Heart left ventricle (tissue), 16 donors: ENCODE measurements around the gene TNFRSF18. TPM values are rescaled to one million over a fixed set of nuclear protein-coding genes. Genes with fewer than 3 reads are reported as not detected.

Source experiments
- ATAC-seq, 4 donors: fragments of 200-7000 bp; cut with Tn5 transposase; one replicate each; pipeline ENCODE4 v1.9.1; 2020 to 2022; ENCODE audit warnings: moderate library complexity in 4 of 4, mild to moderate bottlenecking in 3 of 4, moderate number of reproducible peaks in 1 of 4
- DNase-seq, 5 donors: peaks; one replicate each; pipeline ENCODE4 v3.0.0-alpha.2; 2020
- H3K27ac ChIP-seq, 12 donors: fragments of 200-600 bp; sonication (generic) in 4 of 12; one replicate each; pipeline versions ENCODE4 v1.5.0 to v1.8.0; 2016 to 2022; ENCODE audit warnings: mild to moderate bottlenecking in 2 of 12
- H3K27me3 ChIP-seq, 9 donors: fragments of 200-600 bp; sonication (generic) in 2 of 9; one replicate each; pipeline versions ENCODE4 v1.5.1 to v1.8.0; 2016 to 2022; ENCODE audit warnings: mild to moderate bottlenecking in 3 of 9
- H3K36me3 ChIP-seq, 9 donors: fragments of 200-600 bp; sonication (generic) in 2 of 9; one replicate each; pipeline versions ENCODE4 v1.5.0 to v1.8.0; 2018 to 2022; ENCODE audit warnings: mild to moderate bottlenecking in 2 of 9
- H3K4me1 ChIP-seq, 12 donors: fragments of 200-600 bp; sonication (generic) in 4 of 12; one replicate each; pipeline versions ENCODE4 v1.5.0 to v1.8.0; 2016 to 2022; ENCODE audit warnings: mild to moderate bottlenecking in 3 of 12
- H3K4me3 ChIP-seq, 12 donors: fragments of 200-600 bp; sonication (generic) in 4 of 12; one replicate each; pipeline versions ENCODE4 v1.5.0 to v1.8.0; 2017 to 2022; ENCODE audit warnings: mild to moderate bottlenecking in 9 of 12, moderate library complexity in 4 of 12
- H3K9me3 ChIP-seq, 12 donors: fragments of 200-600 bp; sonication (generic) in 4 of 12; one replicate each; pipeline versions ENCODE4 v1.5.0 to v1.8.0; 2016 to 2022; ENCODE audit warnings: mild to moderate bottlenecking in 1 of 12
- CTCF ChIP-seq, 12 donors: fragments of 200-600 bp; sonication (generic) in 4 of 12; IDR thresholded peaks; one replicate each; pipeline versions ENCODE4 v1.5.0 to v1.8.0; 2018 to 2022; ENCODE audit warnings: antibody characterized with exemption in 12 of 12, mild to moderate bottlenecking in 5 of 12
- POLR2A ChIP-seq, 2 donors: fragments of 450-650 bp; IDR thresholded peaks; one replicate each; pipeline ENCODE4 v1.6.1; 2017; ENCODE audit warnings: antibody characterized with exemption in 2 of 2, mild to moderate bottlenecking in 2 of 2, moderate library complexity in 2 of 2
- WGBS, 4 donors: extraction: QIAGEN DNeasy Blood & Tissue Kit in 2 of 4; methylation state at CpG; one replicate each; pipeline versions ENCODE4 v1.1.5 to v1.1.7; 2013 to 2018; 5-methylcytosine and 5-hydroxymethylcytosine counted together
- intact Hi-C, 10 donors: fragments of 100-400 bp; cut with DNase I; formaldehyde crosslinking; loops; one replicate each; pipeline versions ENCODE4 v1.11.1 to v1.14.2; 2022
- polyA plus RNA-seq, 2 donors: library from polyadenylated mRNA; stranded (reverse); fragments of 200-250 nt; gene quantifications; one replicate each; pipeline ENCODE4 v1.2.3, GENCODE V29; 2013
- total RNA-seq, 9 donors: library from RNA; depleted of rRNA in 2 of 9; stranded (reverse); fragments of >200 nt in 2 of 9; fragmentation: NEBNext Ultra II Directional in 3 of 9; extraction: Animal tissue kit (Norgen Biotek cat#: 25700) in 3 of 9; gene quantifications; one replicate each; pipeline versions ENCODE4 v1.1.0 to v1.2.4, GENCODE V29; 2016 to 2023
- donor health status: ischemic (EF 13 %, LVEDD 7.1; RV severe dilation, severe dysfunction).
- donor health status: healthy with polysubstance abuse.
- donor health status: DM: no; HTN: yes; CAD: no.
- donor health status: DM: no; HTN: no; CAD: no.
- donor health status: ischemic (EF 25% LVEDD 6.9; RV normal size, moderate dysfunction).
- donor health status: ischemic (EF 25% LVEDD 5.7; RV mildly dilated, moderate dysfunction).
- donor health status: healthy.
- donor health status: DM: yes; HTN: yes; CAD: no.
- donor health status: ischemic (EF 35%, LVEDD 5.7; RV mildly dilated, moderate dysfunction).
- donor health status: nonischemic (EF 11% LVEDD 7.7; RV severe dilation, severe dysfunction).
- donor health status: DM: yes; HTN: yes; CAD: no.
- donor health status: PGD.
- donor health status: ischemic (EF 29% LVEDD 5.4; RV normal size, mild dysfunction).
- donor health status: nonischemic (EF 23%, LVEDD 6.1; RV moderate dilation, normal function).

Gene TNFRSF18
- total and polyA plus RNA-seq, 11 donors = 0.24 to 0.93 (median 0.77) TPM; not detected in 8

- no peak overlapping the region for H3K4me3 ChIP-seq
- H3K36me3 ChIP-seq = no peaks in the 10 kb centered on the region
- intact Hi-C loops = no loop called here
- peaks cover 26 to 94% (median 51%) of the 10 kb centered on the region in 9 donors for H3K27me3 ChIP-seq
- peaks cover 0 to 9% (median 0%) of the 10 kb centered on the region in 12 donors for H3K4me1 ChIP-seq
- ATAC-seq = no peak
- H3K9me3 ChIP-seq = no peaks in the 10 kb centered on the region
- 81 to 83% (median 82%) methylated on average over 29 of the region's 29 CpGs for whole genome bisulfite sequencing, 4 donors
- TF ChIP-seq POLR2A (IDR thresholded peaks at IDR 0.05) (no peak), CTCF (IDR thresholded peaks at IDR 0.05) (no peak)
- H3K27ac ChIP-seq = no peak overlapping the region
- DNase-seq = peak in 2 of 5 donors; percentile 6 to 24
Measured at GRCh38 chr1:1175221-1176062, 30.9 kb downstream of the TNFRSF18 start.

- no peaks in the 10 kb centered on the region for H3K9me3 ChIP-seq
- ATAC-seq (peak in 1 of 4 donors; percentile 40), DNase-seq (peak in 4 of 5 donors; percentile 7 to 66 (median 24))
- H3K36me3 ChIP-seq = no peaks in the 10 kb centered on the region
- H3K27me3 ChIP-seq = peaks cover 22 to 91% (median 66%) of the 10 kb centered on the region in 9 donors
- WGBS, 4 donors = 13 to 23% (median 16%) methylated on average over 13 to 35 of the region's 35 CpGs
- peaks cover 0 to 9% (median 0%) of the 10 kb centered on the region in 12 donors for H3K4me1 ChIP-seq
- intact Hi-C loops = no loop called here
- no peak for TF ChIP-seq CTCF (IDR thresholded peaks at IDR 0.05)
- no peak for TF ChIP-seq POLR2A (IDR thresholded peaks at IDR 0.05)
- no peak within 1 kb of the TSS for H3K27ac ChIP-seq
- no peak within 1 kb of the TSS for H3K4me3 ChIP-seq
Measured at GRCh38 chr1:1173793-1174415, 32.5 kb downstream of the TNFRSF18 start, which contains the start of gene TTLL10. TTLL10 (plus strand) TSS chr1:1173880; CDS start chr1:1179216, 5,336 bp downstream.

GRCh38 chr1:1173061-1173792 lies 33.2 kb downstream of the TNFRSF18 start:
- 49 to 53% (median 53%) methylated on average over 26 to 32 of the region's 32 CpGs for WGBS, 4 donors
- TF ChIP-seq CTCF (IDR thresholded peaks at IDR 0.05) (no peak), POLR2A (IDR thresholded peaks at IDR 0.05) (no peak)
- ATAC-seq (no peak), DNase-seq (peak in 2 of 5 donors; percentile 15 to 42)
- intact Hi-C loops = no loop called here
- Histone ChIP-seq H3K4me1 (peaks cover 0 to 9% (median 0%) of the 10 kb centered on the region in 12 donors), H3K27me3 (peaks cover 27 to 90% (median 72%) of the 10 kb centered on the region in 9 donors), H3K9me3 (no peaks in the 10 kb centered on the region), H3K4me3 (no peak overlapping the region), H3K27ac (no peak overlapping the region), H3K36me3 (no peaks in the 10 kb centered on the region)
